HG03175 (cell line): Measurements from ENCODE around the gene LECT2.

Experiments
- ATAC-seq: cut with Tn5 transposase; IDR thresholded peaks from one replicate; pipeline ENCODE4 v1.9.1; 2021; ENCODE audit warnings: mild to moderate bottlenecking, moderate library complexity; ENCODE audit not compliant: unreplicated experiment

Gene LECT2

DNA sequence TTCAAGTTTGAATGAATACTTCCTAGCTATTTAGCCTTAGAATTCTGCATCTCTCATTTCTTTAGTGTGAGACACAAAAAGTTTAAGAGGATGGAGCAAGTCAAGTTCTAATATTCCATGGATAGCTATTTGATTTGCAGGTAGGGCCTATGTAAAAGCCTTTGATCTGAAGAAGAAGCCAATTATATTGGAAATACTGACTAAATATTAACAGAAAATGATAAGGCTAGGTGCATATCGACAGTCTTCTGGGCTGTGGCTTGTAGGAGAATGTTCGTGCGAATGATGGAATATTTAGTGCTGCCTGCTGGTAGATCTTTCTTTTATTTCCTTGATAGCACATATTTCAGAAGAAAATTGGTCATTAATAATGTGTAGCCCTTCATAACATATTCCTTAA, at the start of gene LECT2:
Gene LECT2 (minus strand): TSS at position 85 of the 400 bp plus-strand sequence. CDS start 150 bp downstream, outside the sequence.
- ATAC-seq, result no peak

- no peak for ATAC-seq
Observed at GRCh38 chr5:136004436-136004835, 49.7 kb upstream of the LECT2 start.

DNA sequence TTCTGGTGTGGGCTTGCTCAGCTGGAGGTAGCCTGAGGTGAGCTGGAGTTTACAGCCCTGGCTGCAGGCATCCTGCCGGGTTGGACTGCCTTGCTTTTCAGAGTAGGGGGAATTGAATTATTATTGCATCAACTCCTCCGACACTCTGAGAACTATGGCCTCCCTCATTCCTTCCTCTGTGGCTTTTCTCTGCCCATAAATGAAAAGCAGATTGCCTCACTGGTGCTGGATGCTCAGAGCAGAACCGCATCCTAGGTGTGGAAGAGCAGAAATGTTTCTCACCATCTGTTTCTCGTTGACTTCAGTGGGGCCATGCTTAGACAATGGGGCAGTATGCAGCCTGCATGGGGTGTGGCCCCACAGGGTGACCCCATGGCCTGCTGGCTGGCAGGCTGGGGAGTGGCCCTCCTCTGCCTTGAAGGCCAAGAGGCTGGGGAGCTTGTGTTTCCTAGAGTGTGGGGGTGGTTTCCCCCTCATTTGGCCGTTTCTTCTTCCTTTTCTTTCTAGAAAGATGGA, 46.7 kb upstream of the LECT2 start:
- ATAC-seq, result no peak

GRCh38 chr5:136000932-136001331, 46.1 kb upstream of the LECT2 start:
- ATAC-seq, result no peak

- ATAC-seq, result no peak
Observed at GRCh38 chr5:136000147-136000546, 45.4 kb upstream of the LECT2 start.

DNA sequence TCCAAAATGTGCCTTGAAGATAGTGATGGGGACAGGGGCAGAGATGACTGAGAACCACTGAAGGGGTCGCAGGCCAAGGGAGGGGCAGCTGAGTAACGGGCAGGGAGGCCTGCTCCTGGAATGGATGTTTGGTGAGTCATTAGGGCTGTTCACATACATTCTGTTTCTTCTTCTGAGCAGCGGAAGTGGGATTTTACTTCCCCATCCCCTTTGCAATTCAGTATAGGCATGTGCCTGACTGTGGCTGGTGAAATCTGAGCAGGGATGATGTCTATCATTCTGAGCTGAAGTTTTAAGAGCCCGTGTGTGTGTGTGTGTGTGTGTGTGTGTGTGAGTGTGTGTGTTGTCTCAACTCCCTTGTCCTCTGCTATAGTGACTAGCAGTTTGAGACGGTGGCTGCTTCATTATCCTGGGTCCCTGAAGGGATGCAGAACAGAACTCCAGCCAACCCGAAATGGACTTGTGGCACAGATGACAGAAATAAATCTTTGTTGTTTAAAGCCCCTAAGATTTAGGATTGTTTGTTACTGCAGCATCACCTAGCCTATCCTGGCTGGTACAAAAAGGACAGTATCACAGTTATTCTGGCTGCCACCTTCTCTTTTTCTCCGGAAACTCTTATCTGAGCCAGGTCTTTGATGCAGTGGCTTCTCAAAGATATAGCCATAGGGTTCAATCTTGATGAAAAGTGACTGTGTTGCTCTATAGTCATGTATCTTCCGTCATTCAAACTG, 44.8 kb upstream of the LECT2 start:
- ATAC-seq, result no peak

DNA sequence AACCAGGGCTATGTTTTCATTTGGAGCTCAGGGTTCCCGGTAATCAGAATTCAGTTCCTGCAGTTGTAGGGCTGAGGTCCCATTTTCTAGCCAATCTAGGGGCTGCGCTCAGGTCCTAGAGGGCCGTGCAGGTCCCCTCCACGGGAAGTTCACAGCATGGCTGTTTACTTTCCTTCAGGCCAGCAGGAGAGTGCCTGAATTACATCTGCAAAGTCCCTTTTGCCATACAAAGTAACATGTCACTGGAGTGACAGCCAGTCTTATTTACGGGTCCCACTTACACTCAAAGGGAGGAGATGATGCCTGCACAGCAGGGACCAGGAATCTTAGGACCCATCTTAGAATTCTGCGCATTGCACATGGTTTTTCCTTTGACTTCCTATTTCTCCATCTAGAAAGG, 44.1 kb upstream of the LECT2 start:
- ATAC-seq, result no peak

GRCh38 chr5:135997673-135998335, 43.0 kb upstream of the LECT2 start:
- ATAC-seq, result no peak

DNA sequence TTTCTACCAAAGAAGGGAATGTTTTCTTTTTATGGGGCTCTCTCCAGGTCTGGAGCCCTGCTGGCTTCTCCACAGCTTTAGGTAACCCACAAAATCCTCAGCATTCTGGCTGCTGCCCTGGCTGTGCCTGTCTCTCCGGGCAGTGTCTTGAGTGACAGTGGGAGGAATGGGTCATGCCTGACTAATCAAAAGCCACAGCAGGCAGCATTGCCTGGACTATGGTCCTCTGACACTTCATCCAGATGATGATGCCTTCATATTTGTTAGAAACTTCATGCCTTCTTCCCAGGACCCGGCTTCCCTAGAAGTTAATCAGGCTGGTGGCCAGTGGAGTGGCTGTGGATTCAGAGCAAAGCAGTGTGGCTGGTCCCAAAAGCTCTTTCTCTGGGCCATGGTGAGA, 41.8 kb upstream of the LECT2 start:
- ATAC-seq, result no peak

DNA sequence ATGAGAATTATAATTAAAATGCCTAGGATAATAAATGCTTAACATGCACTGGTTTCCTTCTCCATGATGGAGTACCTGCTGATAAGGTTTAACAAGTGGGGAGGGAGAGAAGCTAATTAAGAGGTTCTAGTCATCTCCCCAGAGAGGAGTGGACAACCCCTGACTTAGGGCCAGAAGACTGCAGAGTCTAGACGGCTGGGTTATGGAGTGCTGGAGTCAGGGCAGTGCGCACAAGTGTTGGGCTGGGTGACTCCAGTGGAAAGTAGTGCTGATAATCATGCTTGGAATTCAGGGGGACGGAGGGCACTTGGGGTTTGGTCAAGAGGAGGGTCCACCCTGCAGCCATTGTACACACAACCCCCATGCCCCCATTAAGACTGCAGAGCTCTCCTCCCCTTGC, 41.2 kb upstream of the LECT2 start:
- no peak for ATAC-seq

DNA sequence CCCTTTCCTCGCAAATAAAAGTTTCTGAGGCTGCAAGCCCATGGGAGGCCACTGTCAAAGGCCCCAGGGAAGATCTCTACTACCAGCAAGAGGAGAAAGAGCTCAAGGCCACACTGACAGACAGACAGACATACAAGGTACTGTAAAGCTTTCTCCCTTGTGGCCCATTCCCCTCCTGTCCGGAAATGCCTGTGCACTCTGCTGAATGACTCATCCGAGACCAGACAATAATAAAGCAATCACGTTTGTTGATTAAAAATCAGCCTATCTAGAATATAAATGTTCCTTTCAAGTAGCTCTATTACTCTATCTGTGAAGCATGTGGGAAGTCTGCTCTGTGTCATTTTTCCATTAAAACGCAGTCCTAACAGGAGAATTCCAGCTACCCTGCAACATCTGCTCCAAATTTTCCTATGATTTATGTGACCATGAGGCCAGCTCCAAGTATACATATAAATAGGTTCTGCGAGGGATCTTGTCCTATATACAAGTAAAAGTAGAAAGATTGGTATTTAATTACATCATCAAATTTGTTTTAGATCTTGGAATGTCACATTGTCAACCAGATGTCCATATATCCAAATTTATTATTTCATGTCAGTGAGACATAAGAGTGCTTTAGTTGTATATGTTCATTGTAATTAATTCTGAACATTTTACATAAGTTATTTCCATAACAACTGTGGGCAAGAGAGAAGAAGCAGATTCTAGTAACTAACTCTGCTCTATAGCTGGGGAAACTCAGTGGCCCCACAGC, 39.3 kb upstream of the LECT2 start:
- ATAC-seq, result no peak

DNA sequence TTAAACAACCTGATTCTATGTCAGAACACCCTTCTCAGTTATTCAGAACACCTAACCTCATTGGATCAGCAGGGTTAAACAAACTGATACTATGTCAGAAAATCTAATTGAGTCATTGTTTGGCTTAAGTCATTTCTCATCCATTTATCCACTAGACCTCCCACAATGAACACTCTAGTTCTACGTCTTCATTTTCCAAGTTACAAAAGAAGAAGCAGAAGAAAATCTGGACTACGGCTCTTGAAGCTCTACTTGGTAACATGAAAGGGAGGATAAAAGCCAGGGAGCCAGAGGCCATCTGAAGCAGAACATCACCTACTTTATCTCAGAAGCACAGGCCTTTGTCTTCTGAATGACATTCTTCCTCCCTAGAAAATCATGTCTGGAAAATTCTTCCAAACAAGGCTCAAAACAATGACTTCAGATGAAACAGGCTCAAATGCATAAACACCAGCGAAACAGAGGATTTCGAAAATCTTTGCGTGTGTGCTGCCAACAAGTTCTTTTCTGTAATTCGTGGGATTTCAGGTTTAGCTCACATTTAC, 38.6 kb upstream of the LECT2 start:
- no peak for ATAC-seq

DNA sequence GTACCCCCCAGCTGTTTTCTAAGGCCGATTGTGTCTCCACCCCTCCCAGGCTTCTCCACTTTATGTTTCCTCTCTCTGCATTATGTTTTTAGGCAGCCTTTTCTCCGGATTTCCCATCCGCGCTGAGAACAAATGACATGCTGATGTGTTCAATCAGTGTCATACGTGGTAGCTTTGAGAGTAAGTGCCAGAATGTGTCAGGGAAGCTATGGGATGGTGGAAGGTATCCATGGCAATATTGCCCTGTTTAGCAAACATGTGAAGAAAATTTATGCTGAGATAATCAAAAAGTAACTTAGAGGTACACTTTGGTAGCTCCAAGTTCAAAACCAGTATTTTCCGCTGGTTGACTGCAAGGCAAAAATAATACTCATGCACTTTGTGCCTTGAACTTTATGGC, 36.6 kb upstream of the LECT2 start:
- ATAC-seq, result no peak

- no peak for ATAC-seq
Observed at GRCh38 chr5:135990528-135991255, 35.9 kb upstream of the LECT2 start.

DNA sequence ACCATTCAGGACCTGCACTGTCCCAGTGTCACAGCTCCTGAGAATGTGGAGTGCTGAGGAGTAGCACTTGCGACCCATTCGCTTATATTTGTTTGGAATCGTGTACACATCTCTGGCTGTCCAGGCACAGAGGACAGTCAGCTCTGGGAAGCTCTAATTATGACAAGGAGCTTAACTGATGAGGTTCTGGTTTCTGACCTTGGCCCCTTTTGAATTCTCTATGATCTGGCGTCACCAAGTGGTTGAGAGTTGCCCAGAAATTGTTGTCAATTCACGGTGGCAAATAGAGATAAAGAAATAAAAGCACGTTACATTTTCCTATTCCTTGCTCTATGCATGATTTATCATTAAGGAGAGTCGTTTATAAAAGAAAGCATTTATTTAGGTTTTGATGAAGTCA, 34.9 kb upstream of the LECT2 start:
- ATAC-seq, result no peak

DNA sequence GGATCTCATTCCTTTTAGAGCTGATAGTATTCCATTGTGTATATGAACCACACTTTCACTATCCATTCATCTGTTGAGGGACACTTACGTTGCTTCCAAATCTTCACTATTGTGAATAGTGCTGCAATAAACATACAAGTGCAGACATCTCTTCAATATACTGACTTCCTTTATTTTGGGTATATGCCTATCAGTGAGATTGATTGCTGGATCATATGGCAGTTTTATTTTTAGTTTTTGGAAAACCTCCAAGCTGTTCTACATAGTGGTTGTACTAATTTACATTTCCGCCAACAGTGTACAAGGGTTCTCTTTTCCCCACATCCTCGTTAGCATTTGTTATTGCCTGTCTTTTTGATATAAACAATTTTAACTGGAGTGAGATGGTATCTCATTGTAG, 33.8 kb upstream of the LECT2 start:
- ATAC-seq, result no peak

GRCh38 chr5:135986891-135987401, 32.2 kb upstream of the LECT2 start:
- no peak for ATAC-seq

- no peak for ATAC-seq
Observed at GRCh38 chr5:135986401-135986800, 31.6 kb upstream of the LECT2 start.

- ATAC-seq, result no peak
Observed at GRCh38 chr5:135985951-135986350, 31.2 kb upstream of the LECT2 start.

DNA sequence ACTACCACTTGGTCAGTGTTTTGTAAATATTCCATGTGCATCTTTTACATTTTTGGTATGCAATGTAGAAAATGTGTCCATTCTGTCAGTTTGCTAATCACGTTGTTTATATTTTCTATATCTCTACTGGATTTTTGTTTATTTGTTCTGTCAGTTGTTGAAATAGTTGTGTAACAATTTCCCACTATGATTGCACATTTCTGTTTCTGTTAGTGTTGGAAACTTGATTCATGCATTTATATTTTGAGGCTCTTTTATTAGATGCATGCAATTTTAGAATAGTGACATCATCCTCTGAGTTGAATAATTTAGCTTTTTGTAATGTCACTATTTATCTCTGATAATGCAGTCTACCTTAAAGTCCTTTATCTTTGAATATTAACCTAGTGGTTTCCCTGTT, 25.8 kb upstream of the LECT2 start:
- no peak for ATAC-seq

GRCh38 chr5:135979510-135979909, 24.7 kb upstream of the LECT2 start:
- ATAC-seq, result no peak
